ENCODE measurements around the gene ESPNL. TPM values are rescaled to one million over a fixed set of nuclear protein-coding genes. Genes with fewer than 3 reads are reported as not detected.
"Not testable (repeated sequence)": the region's sequence is repeated elsewhere in the genome, so short reads cannot be mapped to it uniquely, and the experiment has no call there.

Gene ESPNL
- total and polyA plus RNA-seq, 2 of the 4 experiments (the other 2 are of a cell fraction), result 2.0 TPM

DNA sequence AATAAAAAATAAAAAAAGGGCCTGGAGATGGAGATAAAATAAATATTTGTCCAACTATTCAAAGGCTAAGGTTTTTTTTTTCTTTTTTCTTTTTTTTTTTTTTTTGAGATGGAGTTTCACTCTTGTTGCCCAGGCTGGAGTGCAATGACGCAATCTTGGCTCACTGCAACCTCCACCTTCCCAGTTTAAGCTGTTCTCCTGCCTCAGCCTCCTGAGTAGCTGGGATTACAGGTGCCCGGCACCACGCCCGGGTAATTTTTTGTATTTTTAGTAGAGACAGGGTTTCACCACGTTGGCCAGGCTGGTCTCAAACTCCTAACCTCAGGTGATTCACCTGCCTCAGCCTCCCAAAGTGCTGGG is 70.9 kb downstream of the ESPNL start:
- H2BK15ac ChIP-seq (ENCODE audit: low read depth, low read length); H3K56ac ChIP-seq (ENCODE audit: extremely low read depth, insufficient read depth, low read length); DNase-seq; H3K4me3 ChIP-seq (ENCODE audit: insufficient read depth, low read depth, low read length); H3K4me2 ChIP-seq (ENCODE audit: low read depth, low read length); dilution Hi-C loops (cut with HindIII; ENCODE audit: low sequenced_read_pairs, unreplicated experiment); H2AK5ac ChIP-seq (ENCODE audit: low read depth, low read length); H2AK9ac ChIP-seq (replicated peaks; ENCODE audit: low read depth, low read length, poor library complexity); H3K9ac ChIP-seq (ENCODE audit: low read depth, low read length); H3K14ac ChIP-seq (replicated peaks; ENCODE audit: low read depth, low read length); H2BK20ac ChIP-seq (ENCODE audit: low read depth, low read length); H3K27me3 ChIP-seq (ENCODE audit: control insufficient read depth, insufficient read depth, low read length); POLR2A ChIA-PET (ENCODE audit: unreplicated experiment); ATAC-seq (ENCODE audit: low read depth); in situ Hi-C loops (cut with MboI; ENCODE audit: low sequenced_read_pairs); CTCF ChIA-PET; H4K5ac ChIP-seq (ENCODE audit: low read depth, low read length); H3K9me3 ChIP-seq (ENCODE audit: control insufficient read depth, insufficient read depth, low read length); H4K20me1 ChIP-seq (ENCODE audit: insufficient read depth, low read length); H2AFZ ChIP-seq (replicated peaks; ENCODE audit: low read length, poor library complexity); BruUV-seq (replicated peaks): not testable (repeated sequence)
- Histone ChIP-seq H3K4me1 (ENCODE audit: control insufficient read depth, insufficient read depth, low read length) (peaks cover 31% of the 10 kb centered on the region), H3K9me1 (ENCODE audit: insufficient read depth, low read length) (peaks cover 41% of the 10 kb centered on the region), H3K4ac (ENCODE audit: low read depth, low read length) (peak overlapping the region; percentile 99; the same call in 1 of the 2 replicates), H4K8ac (ENCODE audit: low read depth in 2 of 2, low read length in 2 of 2) (peak overlapping the region; percentile 33 to 69; a peak in 2 of 4 replicates), H4K91ac (ENCODE audit: insufficient read depth, low read depth, low read length) (peak overlapping the region; percentile 90; the same call in 1 of the 2 replicates), H3K23ac (ENCODE audit: low read depth, low read length) (peak overlapping the region; percentile 26; the same call in 1 of the 2 replicates), H2BK5ac (ENCODE audit: low read depth, low read length, poor library complexity, severe bottlenecking) (peak overlapping the region; percentile 100), H3K36me3 (ENCODE audit: control insufficient read depth, insufficient read depth, low read length) (peaks cover 47% of the 10 kb centered on the region), H3K79me1 (ENCODE audit: low read depth in 1 of 2, low read length in 2 of 2) (peaks cover 14 to 57% of the 10 kb centered on the region in 2 experiments; a peak in 3 of 4 replicates), H3K18ac (ENCODE audit: low read depth, low read length) (peak overlapping the region; percentile 97; the same call in 1 of the 2 replicates), H3K27ac (ENCODE audit: insufficient read depth, low read length) (peak overlapping the region; percentile 97; the same call in 1 of the 2 replicates), H2BK120ac (ENCODE audit: low read depth, low read length) (peak overlapping the region; percentile 93)
- peak; percentile 62 for TF ChIP-seq CEBPB (IDR thresholded peaks at IDR 0.05; ENCODE audit: low read depth, low read length)
- whole genome bisulfite sequencing, 2 experiments (ENCODE audit: extremely low coverage in 2 of 2, insufficient read length in 1 of 2), result no CpG with 5 or more reads among the region's 5 CpGs
- intact Hi-C loops (cut with micrococcal nuclease), result loop anchor here (10.0 kb wide), 1 partner anchor 176 kb away; no protein-coding TSS in a partner anchor

All from IMR-90 (cell line).